ENCODE data around the gene DMTF1.

DMTF1 gene

GRCh38 chr7:87213811-87214210 lies 61.6 kb downstream of the DMTF1 start:
- Histone ChIP-seq H3K27ac (replicated peaks) (no peak overlapping the region), H3K4me3 (replicated peaks; ENCODE audit: insufficient read depth, low read length) (no peak overlapping the region), H3K27me3 (ENCODE audit: insufficient read depth, poor library complexity, severe bottlenecking) (no peaks in the 10 kb centered on the region)
- TF ChIP-seq GABPA (IDR thresholded peaks at IDR 0.05; ENCODE audit: low read depth) (no peak), CTCF (IDR thresholded peaks at IDR 0.05; ENCODE audit: insufficient read depth, low read length) (no peak)
- DNase-seq (ENCODE audit: low read depth in 1 of 2, low spot score in 1 of 2) = no peak

- TF ChIP-seq SPI1 (IDR thresholded peaks at IDR 0.05; ENCODE audit: borderline replicate concordance, low read depth) (no peak), CTCF (IDR thresholded peaks at IDR 0.05; ENCODE audit: insufficient read depth, low read length) (no peak), POLR2AphosphoS5 (IDR thresholded peaks at IDR 0.05; ENCODE audit: low read depth) (no peak), GABPA (IDR thresholded peaks at IDR 0.05; ENCODE audit: low read depth) (no peak), REST (IDR thresholded peaks at IDR 0.05; ENCODE audit: insufficient replicate concordance, low read depth) (no peak)
- H3K27ac ChIP-seq (replicated peaks) = no peak overlapping the region
- H3K4me3 ChIP-seq (replicated peaks; ENCODE audit: insufficient read depth, low read length) = no peak overlapping the region
- no peak for DNase-seq (ENCODE audit: low read depth in 1 of 2, low spot score in 1 of 2)
- H3K27me3 ChIP-seq (ENCODE audit: insufficient read depth, poor library complexity, severe bottlenecking) = no peaks in the 10 kb centered on the region
Observed at GRCh38 chr7:87215046-87215445, 62.8 kb downstream of the DMTF1 start.

GRCh38 chr7:87216701-87217508 lies 64.7 kb downstream of the DMTF1 start:
- TF ChIP-seq POLR2AphosphoS5 (IDR thresholded peaks at IDR 0.05; ENCODE audit: low read depth) (no peak), SPI1 (IDR thresholded peaks at IDR 0.05; ENCODE audit: borderline replicate concordance, low read depth) (no peak), GABPA (IDR thresholded peaks at IDR 0.05; ENCODE audit: low read depth) (no peak), CTCF (IDR thresholded peaks at IDR 0.05; ENCODE audit: insufficient read depth, low read length) (no peak), REST (IDR thresholded peaks at IDR 0.05; ENCODE audit: insufficient replicate concordance, low read depth) (no peak)
- H3K4me3 ChIP-seq (replicated peaks; ENCODE audit: insufficient read depth, low read length) = no peak overlapping the region
- H3K27ac ChIP-seq (replicated peaks) = no peak overlapping the region
- no peak for DNase-seq (ENCODE audit: low read depth in 1 of 2, low spot score in 1 of 2)
- H3K27me3 ChIP-seq (ENCODE audit: insufficient read depth, poor library complexity, severe bottlenecking) = peaks cover 12% of the 10 kb centered on the region

Measured in HL-60 (cell line).